ENCODE results near the gene GSG1L.

GRCh38 chr16:28101533-28101890 is 38.0 kb upstream of the GSG1L start:
- TF ChIP-seq, protein P1, sequence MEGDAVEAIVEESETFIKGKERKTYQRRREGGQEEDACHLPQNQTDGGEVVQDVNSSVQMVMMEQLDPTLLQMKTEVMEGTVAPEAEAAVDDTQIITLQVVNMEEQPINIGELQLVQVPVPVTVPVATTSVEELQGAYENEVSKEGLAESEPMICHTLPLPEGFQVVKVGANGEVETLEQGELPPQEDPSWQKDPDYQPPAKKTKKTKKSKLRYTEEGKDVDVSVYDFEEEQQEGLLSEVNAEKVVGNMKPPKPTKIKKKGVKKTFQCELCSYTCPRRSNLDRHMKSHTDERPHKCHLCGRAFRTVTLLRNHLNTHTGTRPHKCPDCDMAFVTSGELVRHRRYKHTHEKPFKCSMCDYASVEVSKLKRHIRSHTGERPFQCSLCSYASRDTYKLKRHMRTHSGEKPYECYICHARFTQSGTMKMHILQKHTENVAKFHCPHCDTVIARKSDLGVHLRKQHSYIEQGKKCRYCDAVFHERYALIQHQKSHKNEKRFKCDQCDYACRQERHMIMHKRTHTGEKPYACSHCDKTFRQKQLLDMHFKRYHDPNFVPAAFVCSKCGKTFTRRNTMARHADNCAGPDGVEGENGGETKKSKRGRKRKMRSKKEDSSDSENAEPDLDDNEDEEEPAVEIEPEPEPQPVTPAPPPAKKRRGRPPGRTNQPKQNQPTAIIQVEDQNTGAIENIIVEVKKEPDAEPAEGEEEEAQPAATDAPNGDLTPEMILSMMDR (IDR thresholded peaks at IDR 0.05), result no peak
- TF ChIP-seq POLR2A (IDR thresholded peaks at IDR 0.05), result no peak
